COLO668 (cell line): Measurements from ENCODE around the gene MICALL1.

Experiments
- DNase-seq: peaks from one replicate; lab custom pipeline; 2025; ENCODE audit not compliant: unreplicated experiment; lab: John Stamatoyannopoulos, UW

The MICALL1 gene

GRCh38 chr22:37982938-37983859 lies 77.1 kb downstream of the MICALL1 start:
- no peak for DNase-seq

- DNase-seq, result no peak
Observed at GRCh38 chr22:37983860-37984791, 78.0 kb downstream of the MICALL1 start, which contains the start of gene SOX10. TSS of gene SOX10 (minus strand) at chr22:37984555. CDS start at chr22:37983784, 771 bp downstream.

GRCh38 chr22:37985050-37985585 lies 79.0 kb downstream of the MICALL1 start:
- no peak for DNase-seq

GRCh38 chr22:37985751-37986281 lies 79.7 kb downstream of the MICALL1 start:
- no peak for DNase-seq

GRCh38 chr22:37986371-37986770 lies 80.3 kb downstream of the MICALL1 start:
- DNase-seq, result no peak

GRCh38 chr22:37989146-37990045 lies 83.3 kb downstream of the MICALL1 start:
- DNase-seq, result no peak

GRCh38 chr22:37990301-37990700 lies 84.2 kb downstream of the MICALL1 start:
- no peak for DNase-seq

- DNase-seq, result no peak
Observed at GRCh38 chr22:37990862-37991261, 84.8 kb downstream of the MICALL1 start.

GRCh38 chr22:37991731-37992442 lies 85.8 kb downstream of the MICALL1 start:
- no peak for DNase-seq
